ENCODE data around the gene PGAM1.
A peak's percentile ranks its signal among the peaks of the same experiment; 100 is the strongest.
"Not testable (repeated sequence)": the region's sequence is repeated elsewhere in the genome, so short reads cannot be mapped to it uniquely, and the experiment has no call there.

The PGAM1 gene
- long read RNA-seq, donor 1, transcript PGAM1-201 (4 exons, 1,830 nt) = major isoform, 115 of 165 reads
- long read RNA-seq, donor 1, partial matches to known transcripts = 25 of 165 reads
- long read RNA-seq, donor 1, other reads (novel, unspliced or antisense) = 24 of 165 reads
- long read RNA-seq, donor 2, transcript PGAM1-201 (4 exons, 1,830 nt) = major isoform, 61 of 72 reads
- long read RNA-seq, donor 2, partial matches to known transcripts = 11 of 72 reads
- long read RNA-seq, donor 2, other reads (novel, unspliced or antisense) = 0 of 72 reads
- long read RNA-seq, donor 3, transcript PGAM1-201 (4 exons, 1,830 nt) = major isoform, 40 of 54 reads
- long read RNA-seq, donor 3, partial matches to known transcripts = 5 of 54 reads
- long read RNA-seq, donor 3, other reads (novel, unspliced or antisense) = 9 of 54 reads
- long read RNA-seq, donor 4, transcript PGAM1-201 (4 exons, 1,830 nt) = major isoform, 80 of 119 reads
- long read RNA-seq, donor 4, partial matches to known transcripts = 23 of 119 reads
- long read RNA-seq, donor 4, other reads (novel, unspliced or antisense) = 16 of 119 reads
- long read RNA-seq, donor 5, transcript PGAM1-201 (4 exons, 1,830 nt) = major isoform, 81 of 121 reads
- long read RNA-seq, donor 5, partial matches to known transcripts = 28 of 121 reads
- long read RNA-seq, donor 5, other reads (novel, unspliced or antisense) = 12 of 121 reads
- long read RNA-seq, donor 6, transcript PGAM1-201 (4 exons, 1,830 nt) = major isoform, 80 of 95 reads
- long read RNA-seq, donor 6, partial matches to known transcripts = 15 of 95 reads
- long read RNA-seq, donor 6, other reads (novel, unspliced or antisense) = 0 of 95 reads
- long read RNA-seq, donor 7, transcript PGAM1-201 (4 exons, 1,830 nt) = major isoform, 133 of 162 reads
- long read RNA-seq, donor 7, partial matches to known transcripts = 28 of 162 reads
- long read RNA-seq, donor 7, other reads (novel, unspliced or antisense) = 0 of 162 reads
- long read RNA-seq, donor 8, transcript PGAM1-201 (4 exons, 1,830 nt) = major isoform, 81 of 81 reads
- long read RNA-seq, donor 8, partial matches to known transcripts = 0 of 81 reads
- long read RNA-seq, donor 8, other reads (novel, unspliced or antisense) = 0 of 81 reads

GRCh38 chr10:97425964-97426775, at the start of gene PGAM1:
Gene PGAM1 (plus strand): TSS chr10:97426191. CDS start chr10:97426308, 117 bp downstream.
- DNase-seq = peak; percentile 97

GRCh38 chr10:97376413-97376812, 49.6 kb upstream of the PGAM1 start:
- no peak for DNase-seq

GRCh38 chr10:97378933-97379921, 46.8 kb upstream of the PGAM1 start:
- no peak for DNase-seq

- no peak for DNase-seq
These were observed 45.5 kb upstream of the PGAM1 start for GRCh38 chr10:97380516-97380915.

- no peak for DNase-seq
These were observed 44.4 kb upstream of the PGAM1 start for GRCh38 chr10:97381626-97382025.

GRCh38 chr10:97383159-97383558, 42.8 kb upstream of the PGAM1 start:
- no peak for DNase-seq

GRCh38 chr10:97384156-97384555, 41.8 kb upstream of the PGAM1 start:
- DNase-seq = no peak

GRCh38 chr10:97384641-97385040, 41.4 kb upstream of the PGAM1 start:
- DNase-seq = no peak

- no peak for DNase-seq
These were observed 40.4 kb upstream of the PGAM1 start for GRCh38 chr10:97385565-97385964.

GRCh38 chr10:97388152-97388551, 37.8 kb upstream of the PGAM1 start:
- no peak for DNase-seq

GRCh38 chr10:97390091-97390490, 35.9 kb upstream of the PGAM1 start:
- DNase-seq = no peak

- DNase-seq = no peak
These were observed 32.9 kb upstream of the PGAM1 start for GRCh38 chr10:97393034-97393573.

- no peak for DNase-seq
These were observed 29.9 kb upstream of the PGAM1 start for GRCh38 chr10:97396056-97396455.

- peak; percentile 52 for DNase-seq
These were observed 26.0 kb upstream of the PGAM1 start for GRCh38 chr10:97399843-97400545.

- peak; percentile 84 for DNase-seq
These were observed 25.1 kb upstream of the PGAM1 start, which contains the start of gene RRP12 for GRCh38 chr10:97400665-97401454. Gene RRP12 (minus strand): TSS chr10:97401340. CDS start chr10:97401231, 109 bp downstream.

- DNase-seq = no peak
These were observed 24.5 kb upstream of the PGAM1 start for GRCh38 chr10:97401455-97401919.

- DNase-seq = no peak
These were observed 21.9 kb upstream of the PGAM1 start for GRCh38 chr10:97404044-97404443.

GRCh38 chr10:97406064-97406463, 19.9 kb upstream of the PGAM1 start:
- no peak for DNase-seq

GRCh38 chr10:97406483-97406882, 19.5 kb upstream of the PGAM1 start:
- not testable (repeated sequence) for DNase-seq
